SK-MEL-5 (cell line): ENCODE data around the gene PNMA6E. TPM values are rescaled to one million over a fixed set of nuclear protein-coding genes. Genes with fewer than 3 reads are reported as not detected.
A peak's percentile ranks its signal among the peaks of the same experiment; 100 is the strongest.
"Not testable (repeated sequence)": the region's sequence is repeated elsewhere in the genome, so short reads cannot be mapped to it uniquely, and the experiment has no call there.

Experiments used
- DNase-seq: peaks from one replicate; pipeline ENCODE4 v3.0.0-alpha.2; 2016; ENCODE audit warnings: low read depth, low spot score
- in situ Hi-C: cut with HindIII; loops from 2 replicates; pipeline ENCODE4 v1.10.0; 2016; ENCODE audit warnings: low sequenced_read_pairs, high pct_unique_total_duplicates, low pct_unique_long_range_greater_than_20kb
- total RNA-seq: library from RNA; depleted of rRNA; stranded (reverse); fragments of >200 nt; shearing (Covaris generic); gene quantifications from 2 replicates; pipeline ENCODE4 v1.2.3, GENCODE V29; 2014

PNMA6E gene
- total RNA-seq, 1 experiment from 2014 or later = not detected

DNA sequence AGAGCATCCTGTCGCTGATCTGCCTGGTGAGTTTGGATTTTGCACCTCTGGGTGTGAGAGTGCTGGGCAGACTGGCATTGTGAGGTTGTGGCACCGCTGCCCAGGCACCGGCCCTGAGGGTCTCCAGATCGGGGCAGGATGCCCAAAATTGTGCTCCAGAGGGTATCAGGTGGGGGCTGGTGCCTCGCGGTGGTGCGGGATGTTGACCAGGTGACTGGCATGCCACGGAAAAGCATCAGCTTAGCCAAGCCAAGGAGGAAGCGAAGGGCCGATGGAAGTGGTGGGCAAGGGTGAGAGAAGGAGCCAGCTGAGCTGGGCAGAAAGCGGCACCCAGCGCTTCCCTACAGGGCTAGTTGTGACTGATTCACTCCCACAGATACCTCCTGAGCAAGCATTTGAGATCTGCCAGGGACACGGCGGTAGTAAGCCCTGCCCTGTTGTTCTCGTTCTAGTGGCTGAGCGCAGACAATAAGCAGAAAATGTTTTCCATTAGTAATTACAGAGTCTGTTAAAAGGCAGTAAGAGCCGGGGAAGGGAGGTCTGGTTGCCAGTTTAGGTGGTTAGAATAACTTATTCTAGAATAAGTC is 10.9 kb upstream of the PNMA6E start:
- in situ Hi-C loops = no loop called here
- no peak for DNase-seq

DNA sequence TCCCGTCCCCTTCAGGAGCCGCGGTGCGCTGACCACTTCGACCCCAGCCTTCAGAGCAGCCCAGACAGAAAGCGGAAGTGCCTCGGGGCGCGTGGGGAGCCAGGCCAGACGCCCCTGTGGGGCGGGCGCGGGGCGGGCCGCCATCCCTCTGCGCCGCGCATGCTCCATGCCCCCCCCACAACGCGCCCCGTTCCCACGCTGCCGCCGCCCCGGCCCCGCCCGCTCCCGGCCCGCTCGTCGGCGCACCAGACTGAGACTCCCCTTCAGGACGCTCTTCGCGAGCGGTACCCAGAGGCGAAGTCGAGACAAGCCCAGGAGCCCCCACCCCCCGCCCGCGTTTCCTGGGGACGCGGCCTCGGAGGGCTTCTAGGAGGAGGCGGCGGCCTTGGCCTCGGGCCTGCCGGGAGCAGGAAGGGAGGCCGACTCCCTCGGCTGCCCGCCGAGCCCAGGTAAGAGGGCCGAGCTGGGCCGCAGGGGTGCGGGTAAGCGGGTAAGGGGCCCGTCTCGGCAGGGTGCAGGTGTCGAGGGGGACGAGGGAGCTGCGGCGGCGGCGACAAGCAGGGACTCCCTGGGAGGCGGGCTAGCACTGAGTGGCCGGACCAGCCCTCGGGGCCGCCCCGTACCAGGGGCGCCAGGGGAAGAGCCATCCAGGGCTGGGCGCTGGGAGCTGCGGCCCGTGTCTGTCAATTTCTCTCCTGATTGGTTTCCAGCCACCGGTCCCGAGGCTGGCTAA is 10.3 kb upstream of the PNMA6E start, which contains the start of gene ZFP92:
ZFP92 (plus strand) TSS at position 218 of the 733 bp plus-strand sequence. CDS start 6,851 bp downstream, outside the sequence.
- in situ Hi-C loops = no loop called here
- DNase-seq = no peak

DNA sequence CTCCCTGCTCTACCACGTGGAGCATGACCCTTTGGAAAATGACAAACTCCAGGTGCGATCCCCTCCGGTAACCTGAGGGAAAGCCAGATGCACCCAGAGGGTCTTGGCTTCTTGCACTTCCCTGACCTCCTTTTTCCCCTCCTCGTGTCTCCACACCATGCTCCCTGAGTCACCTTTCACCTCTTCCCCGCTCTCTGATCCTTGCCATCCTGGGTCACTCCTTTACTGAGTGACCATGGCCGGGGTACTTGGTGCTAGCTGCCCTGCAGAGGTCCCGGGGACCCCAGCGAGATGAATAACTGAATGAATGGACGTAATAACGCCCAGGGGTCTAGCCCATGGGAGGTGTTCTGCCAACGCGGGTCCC is 9.7 kb upstream of the PNMA6E start:
- in situ Hi-C loops = no loop called here
- DNase-seq = no peak

GRCh38 chrX:153410373-153410772 is 9.2 kb upstream of the PNMA6E start:
- no peak for DNase-seq
- in situ Hi-C loops = no loop called here

DNA sequence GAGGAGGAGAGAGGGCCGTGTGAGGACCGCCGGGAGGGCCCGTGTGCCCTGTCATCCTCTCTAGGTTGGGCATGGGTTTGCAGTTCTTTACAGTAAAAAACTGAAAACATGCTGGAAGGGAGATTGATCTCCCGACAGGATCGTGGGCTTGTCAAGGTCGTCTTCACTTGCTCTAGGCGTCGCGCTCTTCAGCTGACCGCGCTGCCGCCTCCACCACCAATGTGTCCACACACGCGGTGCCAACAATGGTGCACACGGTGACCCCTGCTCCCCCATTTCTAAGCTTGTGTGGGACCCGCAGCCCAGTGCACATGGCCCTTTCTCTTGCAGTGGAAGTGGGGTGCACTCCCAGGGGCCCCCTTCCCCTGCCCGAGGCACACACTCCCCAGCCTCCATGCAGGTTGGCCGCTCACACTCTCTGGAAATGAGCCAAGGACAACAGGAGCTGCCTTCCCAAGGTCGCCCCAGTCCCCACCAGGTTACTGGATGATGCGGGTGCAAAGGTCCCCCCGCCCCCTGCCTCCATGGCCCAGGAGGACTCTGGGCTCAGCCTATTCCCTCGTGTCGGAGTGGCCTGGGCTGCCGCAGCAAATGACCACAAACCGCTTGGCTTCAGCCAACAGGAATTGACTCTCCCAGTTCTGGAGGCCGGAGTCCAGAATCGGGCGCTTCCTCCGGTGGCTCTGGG is 8.4 kb upstream of the PNMA6E start:
- DNase-seq = no peak
- in situ Hi-C loops = no loop called here

GRCh38 chrX:153408871-153409351 is 7.8 kb upstream of the PNMA6E start:
- in situ Hi-C loops = no loop called here
- no peak for DNase-seq

GRCh38 chrX:153408221-153408721 is 7.1 kb upstream of the PNMA6E start:
- no peak for DNase-seq
- in situ Hi-C loops = no loop called here

DNA sequence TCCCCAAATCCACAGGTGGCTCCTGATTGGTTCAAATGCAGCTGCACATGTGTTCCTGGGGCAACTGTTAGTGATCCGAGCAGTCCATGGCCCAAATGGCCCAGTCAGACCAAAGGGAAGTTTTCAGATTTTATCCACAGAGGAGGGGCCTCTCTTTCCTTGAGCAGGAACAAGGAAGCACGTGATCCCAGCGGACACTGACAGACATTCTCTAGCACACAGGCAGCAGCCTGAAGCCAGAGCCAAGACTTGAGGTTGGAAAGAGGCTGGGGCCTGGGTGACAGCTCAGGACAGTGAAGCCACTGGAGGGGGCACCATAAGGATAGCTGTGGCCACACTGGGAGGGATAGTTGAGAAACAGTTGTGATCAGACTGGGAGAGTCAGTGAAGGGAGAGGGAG is 6.6 kb upstream of the PNMA6E start:
- DNase-seq = no peak
- in situ Hi-C loops = no loop called here

- in situ Hi-C loops = no loop called here
- no peak for DNase-seq
Observed at GRCh38 chrX:153406903-153407302, 5.8 kb upstream of the PNMA6E start.

DNA sequence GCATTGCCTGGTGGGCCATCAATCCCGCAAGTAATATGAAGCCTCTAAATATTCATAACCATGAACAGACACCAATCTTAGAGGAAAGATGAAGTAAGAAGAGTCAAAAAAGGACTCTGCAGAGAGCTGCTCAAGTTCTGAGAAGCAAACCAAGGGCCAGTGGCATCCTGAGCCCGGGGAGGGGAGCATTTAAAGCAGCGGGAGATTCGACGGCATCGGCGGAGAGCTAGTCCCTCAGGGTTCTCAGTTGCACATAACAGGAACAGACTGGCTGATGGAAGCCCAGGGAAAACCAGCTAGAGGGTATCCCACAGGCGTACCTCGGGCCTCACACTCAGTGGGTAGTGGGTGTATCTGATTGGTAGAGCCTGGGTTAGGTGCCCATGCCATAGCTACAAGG is 4.9 kb upstream of the PNMA6E start:
- no peak for DNase-seq
- in situ Hi-C loops = no loop called here

DNA sequence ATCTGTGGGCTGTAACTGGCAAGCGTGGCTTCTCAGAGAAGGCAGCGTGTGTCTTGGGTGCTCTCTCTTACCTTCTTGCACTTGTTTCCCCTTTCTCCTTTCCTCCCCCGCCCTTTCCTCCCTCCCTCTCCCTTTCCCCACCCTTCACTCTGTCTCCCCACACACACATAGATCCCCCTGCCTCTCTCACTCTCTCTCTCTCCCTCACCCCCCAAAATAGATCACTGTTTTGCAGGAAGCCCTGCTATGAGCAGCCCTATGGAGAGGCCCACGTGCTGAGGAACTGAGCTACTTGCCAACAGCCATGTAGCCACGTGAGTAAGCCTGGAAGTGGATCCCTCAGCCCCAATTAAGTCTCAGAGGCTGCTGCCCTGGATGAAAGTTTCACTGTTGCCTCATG is 4.3 kb upstream of the PNMA6E start:
- in situ Hi-C loops = no loop called here
- no peak for DNase-seq

- in situ Hi-C loops, DNase-seq: not testable (repeated sequence)
Observed at GRCh38 chrX:153404333-153404732, 3.2 kb upstream of the PNMA6E start.

DNA sequence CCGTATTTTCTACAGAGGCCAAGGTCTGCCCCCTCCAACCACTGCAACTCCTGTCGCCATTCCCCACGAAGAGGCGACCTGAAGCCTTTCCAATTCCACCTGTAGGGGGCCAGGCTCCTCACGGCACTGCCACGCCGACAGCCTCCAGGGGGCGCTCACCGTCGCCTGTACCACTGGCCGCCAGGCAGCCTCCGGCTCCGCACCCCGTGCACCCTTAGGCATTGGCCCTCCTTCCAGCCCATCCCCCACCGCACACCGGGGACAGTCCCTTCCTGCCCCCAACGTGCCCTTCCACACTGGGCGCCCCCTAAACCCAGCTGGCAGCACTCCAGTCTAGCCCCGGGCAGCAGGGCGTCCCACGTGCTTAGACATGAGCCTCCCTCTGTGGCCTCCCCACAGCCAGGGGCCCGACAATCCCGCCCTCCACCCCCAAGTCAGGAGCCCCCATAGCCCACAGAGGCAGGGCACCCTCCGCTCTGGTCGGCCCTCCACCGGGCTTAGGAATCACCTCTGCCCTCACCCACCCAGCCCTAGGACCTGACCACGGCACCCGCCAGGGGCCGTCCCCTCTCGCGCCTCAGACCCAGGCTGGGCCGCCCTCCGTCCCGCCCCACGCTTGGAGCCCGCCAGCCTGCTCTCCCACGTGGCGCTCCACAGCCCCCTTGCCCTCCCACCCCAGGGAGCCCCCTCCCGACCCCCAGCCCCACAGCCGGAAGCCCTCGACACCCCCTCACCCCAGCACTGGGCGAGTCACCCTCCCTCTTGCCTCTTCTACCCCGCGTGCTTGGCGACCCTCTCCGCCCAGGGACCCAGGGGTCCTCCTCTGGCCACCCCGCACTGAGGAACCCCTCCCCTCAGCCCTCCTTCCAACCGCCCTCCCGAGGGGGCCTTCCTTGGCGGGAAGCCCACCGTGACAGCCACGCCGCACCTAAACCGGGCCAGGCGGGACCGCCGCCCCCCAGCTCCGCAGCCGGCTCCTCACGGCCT is 711 bp downstream of the PNMA6E start:
- peak; percentile 53 for DNase-seq
- in situ Hi-C loops = no loop called here

DNA sequence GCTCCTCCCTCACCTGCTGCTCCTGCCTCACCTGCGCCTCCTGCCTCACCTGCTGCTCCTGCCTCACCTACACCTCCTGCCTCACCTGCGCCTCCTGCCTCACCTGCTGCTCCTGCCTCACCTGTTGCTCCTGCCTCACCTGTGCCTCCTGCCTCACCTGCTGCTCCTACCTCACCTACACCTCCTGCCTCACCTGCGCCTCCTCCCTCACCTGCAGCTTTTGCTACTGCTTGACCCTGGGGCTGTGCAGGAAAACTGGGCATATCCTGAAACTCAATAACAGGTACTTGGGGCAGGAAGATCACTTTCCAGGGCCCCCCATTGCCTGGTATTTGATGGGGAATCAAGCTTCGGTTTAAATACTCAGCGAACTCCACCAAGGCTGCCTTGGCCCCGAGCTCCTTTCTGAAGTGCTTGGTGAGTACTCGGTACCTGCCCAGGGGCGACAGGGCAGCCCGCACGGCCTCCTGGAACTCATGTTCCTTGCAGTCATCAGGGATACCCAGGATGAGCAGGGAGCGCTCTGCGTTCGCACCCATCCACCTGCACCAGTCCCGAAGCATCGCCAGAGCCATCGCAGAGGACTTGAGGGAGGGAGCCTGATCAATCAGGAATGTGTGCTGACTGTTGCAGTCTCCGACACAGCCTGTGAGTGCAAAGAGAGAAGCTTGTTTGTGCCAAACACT is 2.7 kb downstream of the PNMA6E start:
- no peak for DNase-seq
- in situ Hi-C loops = no loop called here

GRCh38 chrX:153397256-153397960 is 3.7 kb downstream of the PNMA6E start:
- in situ Hi-C loops = no loop called here
- no peak for DNase-seq
